HL-60 (cell line): ENCODE results near the gene MELK.

Experiments
- DNase-seq, 2 experiments: peaks; one replicate each; pipeline ENCODE4 v3.0.0-alpha.2; 2010 to 2020; ENCODE audit warnings: low read depth in 1 of 2, low spot score in 1 of 2
- H3K27ac ChIP-seq: fragments of 250-450 bp; sonication (Bioruptor Pico); replicated peaks from 2 replicates; pipeline ENCODE4 v1.5.1; 2020; ENCODE audit warnings: mild to moderate bottlenecking, moderate library complexity
- H3K27me3 ChIP-seq: fragments of 250-450 bp; sonication (Bioruptor Pico); 2 replicates; pipeline ENCODE4 v1.5.1; 2021; ENCODE audit warnings: mild to moderate bottlenecking, moderate library complexity; ENCODE audit not compliant: insufficient read depth, poor library complexity, severe bottlenecking
- H3K4me3 ChIP-seq: replicated peaks from 2 replicates; pipeline ENCODE4 v1.5.1; 2011; ENCODE audit warnings: mild to moderate bottlenecking, control low read depth, low read length; ENCODE audit not compliant: insufficient read depth
- CTCF ChIP-seq: IDR thresholded peaks from one replicate; pipeline ENCODE4 v1.5.1; 2011; ENCODE audit warnings: low read length, control low read depth, inconsistent platforms; ENCODE audit not compliant: insufficient read depth
- GABPA ChIP-seq: IDR thresholded peaks from 2 replicates; pipeline ENCODE4 v1.6.1; 2012; ENCODE audit warnings: low read depth
- POLR2AphosphoS5 ChIP-seq: IDR thresholded peaks from 2 replicates; pipeline ENCODE4 v1.6.1; 2012; ENCODE audit warnings: low read depth
- REST ChIP-seq: IDR thresholded peaks from 2 replicates; pipeline ENCODE4 v1.6.1; 2012; ENCODE audit warnings: low read depth; ENCODE audit not compliant: insufficient replicate concordance
- SPI1 ChIP-seq: IDR thresholded peaks from 2 replicates; pipeline ENCODE4 v1.6.1; 2012; ENCODE audit warnings: low read depth, mild to moderate bottlenecking, borderline replicate concordance

Gene MELK

GRCh38 chr9:36551129-36551528, 21.6 kb upstream of the MELK start:
- Histone ChIP-seq H3K27me3 (no peaks in the 10 kb centered on the region), H3K4me3 (no peak overlapping the region), H3K27ac (no peak overlapping the region)
- DNase-seq: no peak
- TF ChIP-seq GABPA: no peak
- TF ChIP-seq CTCF: no peak
- no peak for TF ChIP-seq POLR2AphosphoS5
- TF ChIP-seq REST: no peak
- TF ChIP-seq SPI1: no peak

- DNase-seq: no peak
- Histone ChIP-seq H3K27me3 (no peaks in the 10 kb centered on the region), H3K4me3 (no peak overlapping the region), H3K27ac (no peak overlapping the region)
- TF ChIP-seq GABPA (no peak), REST (no peak)
Measured at GRCh38 chr9:36551910-36552309, 20.8 kb upstream of the MELK start.

- no peak for TF ChIP-seq CTCF
- no peak for TF ChIP-seq GABPA
- TF ChIP-seq POLR2AphosphoS5: no peak
- no peak for TF ChIP-seq REST
- TF ChIP-seq SPI1: no peak
- no peak for DNase-seq
- H3K27ac ChIP-seq: no peak overlapping the region
- H3K27me3 ChIP-seq: no peaks in the 10 kb centered on the region
- H3K4me3 ChIP-seq: no peak overlapping the region
Measured at GRCh38 chr9:36559036-36559695, 13.5 kb upstream of the MELK start.
